CD14-positive monocyte (primary cell): ENCODE data around the gene YOD1. TPM values are rescaled to one million over a fixed set of nuclear protein-coding genes. Genes with fewer than 3 reads are reported as not detected.
A peak's percentile ranks its signal among the peaks of the same experiment; 100 is the strongest.

ENCODE experiments used
- DNase-seq, 3 donors: peaks; one replicate each; pipeline ENCODE4 v3.0.0-alpha.2; 2011 to 2022
- H2AFZ ChIP-seq: 2 replicates; pipeline ENCODE4 v1.6.0; 2012; ENCODE audit warnings: mild to moderate bottlenecking, low read depth, low read length, inconsistent platforms; ENCODE audit not compliant: insufficient read depth, poor library complexity, severe bottlenecking
- H3K27ac ChIP-seq, 2 donors: 1 replicate in 1 of 2; 2 replicates in 1 of 2; pipeline ENCODE4 v1.5.1; 2012 to 2013; ENCODE audit warnings: low read length in 2 of 2, control low read depth in 1 of 2, inconsistent platforms in 1 of 2, low read depth in 1 of 2, mild to moderate bottlenecking in 1 of 2
- H3K27me3 ChIP-seq, 2 donors: one replicate each; pipeline versions ENCODE4 v1.6.0 to v1.6.1; 2011 to 2013; ENCODE audit warnings: low read length in 2 of 2; ENCODE audit not compliant: control insufficient read depth in 2 of 2, insufficient read depth in 2 of 2
- H3K36me3 ChIP-seq, 2 donors: replicated peaks in 1 of 2; 1 replicate in 1 of 2; 2 replicates in 1 of 2; pipeline versions ENCODE4 v1.5.1 to v1.6.1; 2012 to 2013; ENCODE audit warnings: low read length in 2 of 2, control low read depth in 1 of 2, inconsistent platforms in 1 of 2, mild to moderate bottlenecking in 1 of 2; ENCODE audit not compliant: insufficient read depth in 2 of 2, control insufficient read depth in 1 of 2
- H3K4me1 ChIP-seq, 2 donors: 1 replicate in 1 of 2; 2 replicates in 1 of 2; pipeline versions ENCODE4 v1.5.1 to v1.6.1; 2012 to 2013; ENCODE audit warnings: low read length in 2 of 2, control low read depth in 1 of 2, inconsistent platforms in 1 of 2, mild to moderate bottlenecking in 1 of 2, moderate library complexity in 1 of 2; ENCODE audit not compliant: insufficient read depth in 2 of 2, control insufficient read depth in 1 of 2
- H3K4me2 ChIP-seq: replicated peaks from 2 replicates; pipeline ENCODE3; 2012; ENCODE audit warnings: low read length, moderate library complexity, mild to moderate bottlenecking; ENCODE audit not compliant: poor library complexity, severe bottlenecking; ENCODE audit errors: extremely low read depth
- H3K4me3 ChIP-seq, 3 experiments: fragments of 200-600 bp in 1 of 3; sonication (generic) in 1 of 3; replicated peaks in 1 of 3; 1 replicate in 2 of 3; 2 replicates in 1 of 3; pipeline ENCODE4 v1.5.1; 2011 to 2013; ENCODE audit warnings: low read length in 3 of 3, mild to moderate bottlenecking in 3 of 3, control low read depth in 2 of 3, low read depth in 2 of 3, inconsistent platforms in 1 of 3, moderate library complexity in 1 of 3
- H3K79me2 ChIP-seq: 2 replicates; pipeline ENCODE4 v1.6.0; 2012; ENCODE audit warnings: mild to moderate bottlenecking, control low read depth, inconsistent platforms, low read length, moderate library complexity; ENCODE audit not compliant: insufficient read depth
- H3K9ac ChIP-seq: 2 replicates; pipeline ENCODE4 v1.6.0; 2017; ENCODE audit warnings: low read length, mild to moderate bottlenecking; ENCODE audit not compliant: insufficient read depth, poor library complexity, severe bottlenecking
- H3K9me3 ChIP-seq, 2 donors: replicated peaks in 1 of 2; 1 replicate in 1 of 2; 2 replicates in 1 of 2; pipeline versions ENCODE4 v1.5.1 to v1.6.1; 2012 to 2013; ENCODE audit warnings: low read length in 2 of 2, control low read depth in 1 of 2; ENCODE audit not compliant: control insufficient read depth in 1 of 2, insufficient read depth in 1 of 2
- H4K20me1 ChIP-seq: 2 replicates; pipeline ENCODE4 v1.6.0; 2012; ENCODE audit warnings: mild to moderate bottlenecking, low read length, control low read depth, moderate library complexity; ENCODE audit not compliant: insufficient read depth
- H3K27ac Mint-ChIP-seq, 7 donors: one replicate each; pipeline ENCODE4 v1.8.0; 2020; ENCODE audit warnings: mild to moderate bottlenecking in 7 of 7, mixed read lengths in 7 of 7, moderate library complexity in 6 of 7, inconsistent platforms in 2 of 7
- H3K27me3 Mint-ChIP-seq, 3 donors: one replicate each; pipeline ENCODE4 v1.8.0; 2021 to 2022; ENCODE audit warnings: low read depth in 3 of 3, mild to moderate bottlenecking in 3 of 3, mixed read lengths in 3 of 3, moderate library complexity in 3 of 3, inconsistent platforms in 1 of 3
- H3K36me3 Mint-ChIP-seq, 2 donors: one replicate each; pipeline ENCODE4 v1.8.0; 2020; ENCODE audit warnings: mixed read lengths in 2 of 2, inconsistent platforms in 1 of 2, mild to moderate bottlenecking in 1 of 2
- H3K4me1 Mint-ChIP-seq: one replicate; pipeline ENCODE4 v1.8.0; 2020; ENCODE audit warnings: mild to moderate bottlenecking, mixed read lengths
- H3K4me3 Mint-ChIP-seq, 2 donors: one replicate each; pipeline ENCODE4 v1.8.0; 2020; ENCODE audit warnings: mild to moderate bottlenecking in 2 of 2, mixed read lengths in 2 of 2, moderate library complexity in 1 of 2
- H3K9me3 Mint-ChIP-seq, 7 donors: one replicate each; pipeline ENCODE4 v1.8.0; 2020 to 2022; ENCODE audit warnings: mixed read lengths in 7 of 7, mild to moderate bottlenecking in 6 of 7, moderate library complexity in 6 of 7, inconsistent platforms in 2 of 7
- CTCF ChIP-seq: fragments of 200-600 bp; IDR thresholded peaks from one replicate; pipeline ENCODE4 v1.8.0; 2022; ENCODE audit warnings: antibody characterized with exemption, mild to moderate bottlenecking
- WGBS: methylation state at CpG from one replicate; pipeline ENCODE4 v1.1.5; 2013; ENCODE audit warnings: missing lambda C conversion rate; ENCODE audit not compliant: insufficient coverage; 5-methylcytosine and 5-hydroxymethylcytosine counted together
- intact Hi-C, 2 donors: fragments of 100-400 bp; cut with micrococcal nuclease; formaldehyde crosslinking; loops; one replicate each; pipeline versions ENCODE4 v1.15.0 to v1.15.1; 2023
- polyA plus RNA-seq, 3 donors: library from polyadenylated mRNA; depleted of rRNA in 1 of 3; unstranded in 2 of 3; stranded (reverse) in 1 of 3; fragments of 300-500 nt in 2 of 3; fragments of >200 nt in 1 of 3; fragmentation: Illumina TruSeq in 2 of 3; gene quantifications; 1 replicate in 2 of 3; 2 replicates in 1 of 3; pipeline ENCODE4 v1.2.3, GENCODE V29; 2012 to 2021

YOD1 gene
- polyA plus RNA-seq, 3 donors, result 1.6 to 8.2 (median 1.7) TPM

- H3K36me3 Mint-ChIP-seq, result no peaks in the 10 kb centered on the region
- H3K27me3 Mint-ChIP-seq, result peaks cover 4 to 10% (median 9%) of the 10 kb centered on the region in 3 donors
- H3K27ac ChIP-seq, result no peak overlapping the region
- H3K4me3 ChIP-seq, result no peak overlapping the region
- H2AFZ ChIP-seq, result no peak overlapping the region
- H3K9me3 ChIP-seq, result no peaks in the 10 kb centered on the region
- H3K9me3 Mint-ChIP-seq, result no peaks in the 10 kb centered on the region
- H3K27ac Mint-ChIP-seq, result no peak overlapping the region
- H3K79me2 ChIP-seq, result no peaks in the 10 kb centered on the region
- DNase-seq, result peak in 2 of 3 donors; percentile 10 to 61
- no peak overlapping the region for H3K9ac ChIP-seq
- H3K36me3 ChIP-seq, result no peaks in the 10 kb centered on the region
- H3K4me2 ChIP-seq, result no peak overlapping the region
- no peaks in the 10 kb centered on the region for H4K20me1 ChIP-seq
- peaks cover 4 to 8% of the 10 kb centered on the region in 2 donors for H3K27me3 ChIP-seq
- no peak overlapping the region for H3K4me3 Mint-ChIP-seq
- no peak for TF ChIP-seq CTCF
- no peaks in the 10 kb centered on the region for H3K4me1 ChIP-seq
- peaks cover 7% of the 10 kb centered on the region for H3K4me1 Mint-ChIP-seq
- intact Hi-C loops, result no loop called here
Measured at GRCh38 chr1:207034998-207035397, 16.0 kb downstream of the YOD1 start.

- H2AFZ ChIP-seq, result no peak overlapping the region
- no peaks in the 10 kb centered on the region for H3K9me3 ChIP-seq
- H3K27ac Mint-ChIP-seq, result no peak overlapping the region
- H3K9me3 Mint-ChIP-seq, result no peaks in the 10 kb centered on the region
- H3K27me3 Mint-ChIP-seq, result peaks cover 4 to 10% (median 6%) of the 10 kb centered on the region in 3 donors
- no peaks in the 10 kb centered on the region for H3K79me2 ChIP-seq
- H3K27me3 ChIP-seq, result peaks cover 4 to 8% of the 10 kb centered on the region in 2 donors
- no peak overlapping the region for H3K27ac ChIP-seq
- peak in 2 of 3 donors; percentile 11 to 48 for DNase-seq
- no peak for TF ChIP-seq CTCF
- no peaks in the 10 kb centered on the region for H3K36me3 ChIP-seq
- no peaks in the 10 kb centered on the region for H3K36me3 Mint-ChIP-seq
- H3K4me2 ChIP-seq, result no peak overlapping the region
- no CpG with 5 or more reads among the region's 1 CpG for WGBS
- no peak overlapping the region for H3K9ac ChIP-seq
- peaks cover 7% of the 10 kb centered on the region for H3K4me1 Mint-ChIP-seq
- intact Hi-C loops, result no loop called here
- H3K4me3 ChIP-seq, result no peak overlapping the region
- H3K4me1 ChIP-seq, result no peaks in the 10 kb centered on the region
- H3K4me3 Mint-ChIP-seq, result no peak overlapping the region
- no peaks in the 10 kb centered on the region for H4K20me1 ChIP-seq
Measured at GRCh38 chr1:207034208-207034607, 16.8 kb downstream of the YOD1 start.
